Measurements from ENCODE around the gene GPC5. TPM values are rescaled to one million over a fixed set of nuclear protein-coding genes. Genes with fewer than 3 reads are reported as not detected.

Gene GPC5
- total and polyA plus RNA-seq, 2 of the 8 experiments (the other 6 are each of a cell fraction or from before 2014, with no cell fraction given): 0.20 to 0.39 TPM

GRCh38 chr13:91621161-91621560 is 222.7 kb downstream of the GPC5 start (continued):
- TF ChIP-seq CHD7 (IDR thresholded peaks at IDR 0.05; ENCODE audit: insufficient replicate concordance, low read length): no peak
- no peak for TF ChIP-seq EZH2 (IDR thresholded peaks at IDR 0.05; ENCODE audit: low read depth, low read length, severe bottlenecking)
- no peak for TF ChIP-seq CTBP2 (IDR thresholded peaks at IDR 0.05; ENCODE audit: borderline replicate concordance, insufficient read depth, insufficient read length, low read length)
- TF ChIP-seq JUN (IDR thresholded peaks at IDR 0.05; ENCODE audit: low read depth, low read length): no peak
- no peak for TF ChIP-seq TAF7 (optimal IDR thresholded peaks at IDR 0.05; ENCODE audit: borderline replicate concordance, low read depth, low read length)
- no peak for TF ChIP-seq CREB1 (IDR thresholded peaks at IDR 0.05)
- no peak for TF ChIP-seq GTF2F1 (IDR thresholded peaks at IDR 0.05; ENCODE audit: borderline replicate concordance, low read depth, low read length)

Measured in H1 (cell line).